K562 treated with DMSO at 1 percent for 4 hours (cell line): Measurements from ENCODE around the gene TMED5. TPM values are rescaled to one million over a fixed set of nuclear protein-coding genes. Genes with fewer than 3 reads are reported as not detected.

Experiments used
- total RNA-seq: library from RNA; unstranded; fragments of 300-600 nt; gene quantifications from 2 replicates; pipeline ENCODE4 v1.2.3, GENCODE V29; 2022; ENCODE audit not compliant: insufficient read depth

The TMED5 gene
- 23.0 and 34.1 TPM in 2 replicates for total RNA-seq

GRCh38 chr1:93179886-93180722 lies at the start of gene TMED5:
Gene TMED5 (minus strand): TSS chr1:93180413. CDS start chr1:93180242, 171 bp downstream.

DNA sequence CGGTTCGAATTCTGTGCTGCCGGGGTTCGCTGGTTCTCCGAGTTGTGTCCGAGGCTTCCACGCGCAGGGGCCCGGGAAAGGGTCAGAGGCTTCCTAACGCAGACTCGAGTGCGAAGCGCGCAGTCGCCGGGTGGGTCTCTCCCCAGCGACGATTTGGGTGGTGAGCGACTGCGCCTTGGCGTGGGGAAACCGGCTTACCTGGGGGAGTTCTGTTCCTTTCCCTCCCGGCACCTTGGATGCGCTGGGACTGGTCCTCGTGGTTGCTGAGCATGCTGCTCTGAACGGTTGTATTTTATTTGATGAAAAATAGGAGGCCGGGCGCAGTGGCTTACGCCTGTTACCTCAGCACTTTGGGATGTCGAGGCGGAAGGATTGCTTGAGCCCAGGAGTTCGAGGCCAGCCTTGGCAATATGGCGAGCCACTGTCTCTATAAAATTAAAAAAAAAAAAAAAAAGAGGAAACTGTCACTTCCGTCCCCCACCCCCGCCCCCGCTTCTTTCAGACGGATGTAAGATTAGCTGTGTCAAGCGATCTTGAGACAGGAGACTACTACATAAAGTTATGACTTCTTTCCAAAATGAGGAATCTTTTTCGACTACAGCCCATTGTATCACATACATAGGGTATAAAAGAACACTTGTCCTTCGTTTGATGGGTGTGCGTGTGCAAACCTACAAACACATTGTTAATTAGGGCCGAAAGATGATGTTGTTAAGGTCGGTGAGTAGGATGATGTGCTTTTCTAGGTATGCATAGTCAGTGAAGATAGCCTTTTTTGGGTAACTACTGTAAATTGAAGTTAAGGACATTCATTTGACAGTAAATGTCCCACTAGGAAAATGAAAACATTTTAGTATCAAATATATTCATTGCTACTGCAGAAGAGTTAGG lies 755 bp upstream of the TMED5 start, which contains the start of gene CCDC18:
Gene CCDC18, plus strand, starts transcription at position 2 of the 891 bp plus-strand sequence. CDS start 2,638 bp downstream, outside the sequence.

Other genes starting within 250 kb of the TMED5 start
- gene DIPK1A, start 219.0 kb downstream of the TMED5 start, total RNA-seq, result 2.0 and 2.3 TPM in 2 replicates
- 21.5 and 23.0 TPM in 2 replicates for gene MTF2, start 101.1 kb downstream of the TMED5 start, total RNA-seq
- gene CCDC18, start 311 bp upstream of the TMED5 start, total RNA-seq, result 21.1 and 30.0 TPM in 2 replicates
- 33.8 and 34.4 TPM in 2 replicates for gene DR1, start 165.5 kb upstream of the TMED5 start, total RNA-seq